Measurements from ENCODE around the gene GMPPA. TPM values are rescaled to one million over a fixed set of nuclear protein-coding genes. Genes with fewer than 3 reads are reported as not detected.

GMPPA gene
- total RNA-seq, 1 donor from 2014 or later = 42.5 TPM

DNA sequence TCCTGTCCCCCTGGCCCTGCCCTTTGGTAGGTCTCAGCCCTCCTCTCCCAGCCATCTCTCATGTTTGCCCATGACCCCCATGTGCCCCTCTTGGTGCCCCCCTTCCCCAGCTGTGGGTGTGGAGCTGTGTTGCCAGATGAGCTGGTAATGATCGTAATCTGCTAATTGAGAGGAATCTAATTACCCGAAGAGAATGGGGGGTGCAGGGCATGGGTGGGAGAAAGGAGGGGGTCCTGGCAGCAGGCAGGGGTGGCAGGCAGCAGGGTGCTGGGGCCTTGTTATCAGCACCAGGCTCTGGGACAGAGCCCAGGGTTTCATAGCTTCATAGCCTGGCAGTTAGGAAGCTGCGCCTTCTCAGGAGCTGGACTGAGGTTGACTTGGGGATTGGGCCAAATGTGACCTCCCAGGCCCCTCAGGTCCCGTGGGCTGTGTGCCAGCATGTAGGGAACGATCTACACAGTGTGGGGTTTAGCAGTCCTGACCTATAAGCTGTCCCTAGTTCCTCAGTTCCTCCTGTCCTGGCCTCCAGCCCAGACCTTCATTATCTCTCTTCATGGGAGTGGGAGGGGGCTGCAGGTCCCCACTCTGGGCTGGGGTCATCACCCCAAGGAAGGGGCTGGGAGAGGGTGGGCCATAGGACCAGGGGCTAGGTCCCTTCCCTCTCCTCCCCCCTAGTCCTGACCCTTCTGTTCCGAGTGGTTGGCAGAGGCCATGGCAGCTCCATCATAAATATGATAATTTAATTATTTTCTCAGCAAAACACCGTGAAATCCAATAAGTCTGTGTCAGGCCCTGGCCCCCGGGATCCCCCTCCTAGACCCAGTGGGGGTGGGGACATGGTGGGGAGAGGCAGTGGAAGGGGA, 9.1 kb downstream of the GMPPA start:
- no peak overlapping the region for H3K4me3 Mint-ChIP-seq (ENCODE audit: unreplicated experiment)
- TF ChIP-seq, protein P1, sequence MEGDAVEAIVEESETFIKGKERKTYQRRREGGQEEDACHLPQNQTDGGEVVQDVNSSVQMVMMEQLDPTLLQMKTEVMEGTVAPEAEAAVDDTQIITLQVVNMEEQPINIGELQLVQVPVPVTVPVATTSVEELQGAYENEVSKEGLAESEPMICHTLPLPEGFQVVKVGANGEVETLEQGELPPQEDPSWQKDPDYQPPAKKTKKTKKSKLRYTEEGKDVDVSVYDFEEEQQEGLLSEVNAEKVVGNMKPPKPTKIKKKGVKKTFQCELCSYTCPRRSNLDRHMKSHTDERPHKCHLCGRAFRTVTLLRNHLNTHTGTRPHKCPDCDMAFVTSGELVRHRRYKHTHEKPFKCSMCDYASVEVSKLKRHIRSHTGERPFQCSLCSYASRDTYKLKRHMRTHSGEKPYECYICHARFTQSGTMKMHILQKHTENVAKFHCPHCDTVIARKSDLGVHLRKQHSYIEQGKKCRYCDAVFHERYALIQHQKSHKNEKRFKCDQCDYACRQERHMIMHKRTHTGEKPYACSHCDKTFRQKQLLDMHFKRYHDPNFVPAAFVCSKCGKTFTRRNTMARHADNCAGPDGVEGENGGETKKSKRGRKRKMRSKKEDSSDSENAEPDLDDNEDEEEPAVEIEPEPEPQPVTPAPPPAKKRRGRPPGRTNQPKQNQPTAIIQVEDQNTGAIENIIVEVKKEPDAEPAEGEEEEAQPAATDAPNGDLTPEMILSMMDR (IDR thresholded peaks at IDR 0.05) = no peak
- no peak for DNase-seq (ENCODE audit: extremely low spot score, unreplicated experiment)
- H3K36me3 Mint-ChIP-seq (ENCODE audit: unreplicated experiment) = peaks cover 12% of the 10 kb centered on the region
- H3K27ac Mint-ChIP-seq (ENCODE audit: unreplicated experiment) = no peak overlapping the region
- H3K9me3 Mint-ChIP-seq (ENCODE audit: unreplicated experiment) = no peaks in the 10 kb centered on the region
- peaks cover 17% of the 10 kb centered on the region for H3K4me1 Mint-ChIP-seq (ENCODE audit: unreplicated experiment)
- H3K27me3 Mint-ChIP-seq (ENCODE audit: unreplicated experiment) = peaks cover 16% of the 10 kb centered on the region

DNA sequence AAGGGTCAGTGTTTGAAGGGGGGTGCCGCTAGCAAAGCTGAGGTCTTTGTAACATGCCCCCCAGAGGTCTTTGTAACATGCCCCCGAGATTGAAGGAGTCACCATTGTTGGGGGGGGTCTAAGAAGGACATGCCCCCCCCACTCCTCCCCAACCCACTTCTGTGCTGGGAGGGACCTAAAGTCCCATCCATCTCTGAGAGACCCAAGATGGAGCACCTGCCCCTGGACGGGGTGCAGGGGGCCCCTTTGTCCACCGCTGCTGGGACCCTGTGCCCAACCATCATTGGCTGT, 9.7 kb downstream of the GMPPA start:
- no peak overlapping the region for H3K27ac Mint-ChIP-seq (ENCODE audit: unreplicated experiment)
- H3K9me3 Mint-ChIP-seq (ENCODE audit: unreplicated experiment) = no peaks in the 10 kb centered on the region
- H3K36me3 Mint-ChIP-seq (ENCODE audit: unreplicated experiment) = peaks cover 12% of the 10 kb centered on the region
- DNase-seq (ENCODE audit: extremely low spot score, unreplicated experiment) = no peak
- H3K4me3 Mint-ChIP-seq (ENCODE audit: unreplicated experiment) = no peak overlapping the region
- H3K4me1 Mint-ChIP-seq (ENCODE audit: unreplicated experiment) = peaks cover 19% of the 10 kb centered on the region
- peaks cover 21% of the 10 kb centered on the region for H3K27me3 Mint-ChIP-seq (ENCODE audit: unreplicated experiment)
- TF ChIP-seq, protein P1 (IDR thresholded peaks at IDR 0.05) = no peak

DNA sequence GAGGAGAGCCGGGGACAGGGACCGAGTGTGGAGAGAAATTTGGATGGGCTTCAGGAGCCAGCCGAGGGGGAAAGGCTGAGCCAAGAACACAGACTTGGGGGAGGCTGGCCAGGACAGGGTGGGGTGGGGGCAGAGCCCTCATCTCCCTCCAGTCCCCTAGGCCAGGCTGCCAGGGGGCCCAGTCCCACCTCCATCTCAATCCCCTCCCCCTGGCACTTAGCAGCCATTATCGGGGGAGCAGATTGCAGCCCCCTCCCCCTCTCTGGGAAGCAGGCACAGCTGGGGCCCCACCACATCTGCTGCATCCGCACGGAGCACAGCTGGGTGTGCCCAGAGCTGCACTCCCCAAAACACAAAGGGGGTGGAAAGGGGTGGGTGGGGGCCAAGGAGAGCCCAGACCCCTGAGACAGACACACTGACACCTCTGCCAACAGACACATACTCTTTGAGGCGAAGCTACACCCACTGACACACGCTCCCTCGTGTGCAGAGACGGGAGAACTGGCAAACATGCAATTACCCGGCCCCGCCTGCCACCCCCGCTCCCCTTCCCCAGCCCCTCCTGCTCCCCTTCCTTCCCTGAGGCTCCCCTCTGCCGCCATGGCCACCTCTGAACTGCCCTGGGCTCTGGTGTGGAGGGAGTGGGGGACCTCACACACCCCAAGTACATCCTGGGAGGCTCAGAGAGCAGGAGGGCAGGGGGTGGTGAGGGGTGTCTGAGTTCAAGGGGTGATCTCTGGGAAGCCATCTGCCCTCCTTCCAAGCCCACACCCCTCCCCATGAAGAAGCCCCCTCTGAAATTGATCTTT, 10.5 kb downstream of the GMPPA start:
- Mint-ChIP-seq H3K27ac (ENCODE audit: unreplicated experiment) (peak overlapping the region; percentile 6), H3K27me3 (ENCODE audit: unreplicated experiment) (peaks cover 29% of the 10 kb centered on the region), H3K4me3 (ENCODE audit: unreplicated experiment) (peak overlapping the region; percentile 68), H3K4me1 (ENCODE audit: unreplicated experiment) (peaks cover 26% of the 10 kb centered on the region), H3K9me3 (ENCODE audit: unreplicated experiment) (no peaks in the 10 kb centered on the region), H3K36me3 (ENCODE audit: unreplicated experiment) (peaks cover 7% of the 10 kb centered on the region)
- TF ChIP-seq, protein P1 (IDR thresholded peaks at IDR 0.05) = no peak
- DNase-seq (ENCODE audit: extremely low spot score, unreplicated experiment) = no peak

DNA sequence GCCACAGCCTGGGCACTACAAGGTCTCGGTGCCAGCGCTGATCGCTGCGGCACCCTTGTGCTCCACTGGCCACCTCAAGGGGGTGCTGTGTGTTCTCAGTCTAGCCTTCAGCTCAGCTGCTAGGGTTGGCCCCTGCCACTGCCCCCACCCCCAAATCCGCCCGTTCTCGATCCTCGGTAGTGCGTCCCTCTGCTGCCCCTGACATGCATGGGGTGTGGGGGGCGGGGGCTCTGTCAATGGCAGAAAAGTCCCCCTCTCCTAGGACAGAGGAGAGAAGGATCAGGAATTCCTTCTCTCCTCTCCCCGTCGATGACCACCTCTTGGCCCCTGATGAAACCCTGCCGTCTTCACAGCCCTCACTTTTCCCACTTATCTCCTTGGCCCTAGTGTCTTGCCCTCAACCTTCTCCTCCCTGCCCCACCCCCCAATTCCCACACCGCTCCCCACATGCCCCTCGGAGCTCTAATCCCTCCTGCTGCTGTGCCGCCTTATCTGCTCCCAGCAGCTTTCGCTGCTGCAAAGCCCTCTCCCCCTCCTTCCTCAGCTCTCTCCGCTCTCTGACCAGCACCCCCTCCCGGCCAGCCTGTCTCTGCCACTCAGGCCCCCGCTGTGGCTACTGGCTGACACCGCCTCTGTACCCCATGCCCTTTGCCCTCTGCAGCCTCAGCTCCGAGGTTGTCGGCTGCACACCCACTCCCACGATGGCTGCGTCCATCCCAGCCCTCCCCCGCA, 11.3 kb downstream of the GMPPA start:
- Mint-ChIP-seq H3K27ac (ENCODE audit: unreplicated experiment) (peak overlapping the region; percentile 6), H3K4me1 (ENCODE audit: unreplicated experiment) (peaks cover 27% of the 10 kb centered on the region), H3K36me3 (ENCODE audit: unreplicated experiment) (peaks cover 2% of the 10 kb centered on the region), H3K9me3 (ENCODE audit: unreplicated experiment) (no peaks in the 10 kb centered on the region), H3K4me3 (ENCODE audit: unreplicated experiment) (peak overlapping the region; percentile 68), H3K27me3 (ENCODE audit: unreplicated experiment) (peaks cover 34% of the 10 kb centered on the region)
- TF ChIP-seq, protein P1 (IDR thresholded peaks at IDR 0.05) = peak; percentile 73
- DNase-seq (ENCODE audit: extremely low spot score, unreplicated experiment) = no peak

Data from osteocyte (in vitro differentiated cells).